GM08714 (cell line): ENCODE measurements around the gene NDUFB2.
A peak's percentile ranks its signal among the peaks of the same experiment; 100 is the strongest.
"Not testable (repeated sequence)": the region's sequence is repeated elsewhere in the genome, so short reads cannot be mapped to it uniquely, and the experiment has no call there.

ENCODE experiments used
- H3K4me3 ChIP-seq: fragments of 200-500 bp; sonication (Bioruptor generic); 2 replicates; pipeline ENCODE4 v1.5.1; 2014; ENCODE audit warnings: mild to moderate bottlenecking, low read length, inconsistent platforms
- ZNF274 ChIP-seq: IDR thresholded peaks from 2 replicates; pipeline ENCODE4 v1.6.1; 2012; ENCODE audit warnings: mild to moderate bottlenecking, low read depth, low read length

The NDUFB2 gene

GRCh38 chr7:140694592-140694991, 1.9 kb upstream of the NDUFB2 start:
- no peak overlapping the region for H3K4me3 ChIP-seq
- TF ChIP-seq ZNF274: no peak

GRCh38 chr7:140695381-140695780, 1.1 kb upstream of the NDUFB2 start:
- TF ChIP-seq ZNF274: no peak
- no peak overlapping the region for H3K4me3 ChIP-seq

GRCh38 chr7:140696024-140696679, 356 bp upstream of the NDUFB2 start:
- TF ChIP-seq ZNF274: no peak
- peak overlapping the region; percentile 81; the same call in 1 of the 2 replicates for H3K4me3 ChIP-seq

- TF ChIP-seq ZNF274: no peak
- peak overlapping the region; percentile 81 for H3K4me3 ChIP-seq
Measured at GRCh38 chr7:140697447-140698143, 1.1 kb downstream of the NDUFB2 start.

GRCh38 chr7:140698477-140698876, 2.0 kb downstream of the NDUFB2 start:
- no peak overlapping the region for H3K4me3 ChIP-seq
- no peak for TF ChIP-seq ZNF274

- TF ChIP-seq ZNF274: no peak
- no peak overlapping the region for H3K4me3 ChIP-seq
Measured at GRCh38 chr7:140702774-140703173, 6.3 kb downstream of the NDUFB2 start.

- TF ChIP-seq ZNF274: no peak
- H3K4me3 ChIP-seq: no peak overlapping the region
Measured at GRCh38 chr7:140704205-140704604, 7.7 kb downstream of the NDUFB2 start.

GRCh38 chr7:140707132-140707531, 10.6 kb downstream of the NDUFB2 start:
- H3K4me3 ChIP-seq: no peak overlapping the region
- no peak for TF ChIP-seq ZNF274

- H3K4me3 ChIP-seq: not testable (repeated sequence)
Measured at GRCh38 chr7:140708764-140709163, 12.3 kb downstream of the NDUFB2 start.

GRCh38 chr7:140712392-140712791, 15.9 kb downstream of the NDUFB2 start:
- not testable (repeated sequence) for H3K4me3 ChIP-seq

- H3K4me3 ChIP-seq: no peak overlapping the region
- no peak for TF ChIP-seq ZNF274
Measured at GRCh38 chr7:140714331-140715040, 18.0 kb downstream of the NDUFB2 start.

GRCh38 chr7:140719721-140720120, 23.2 kb downstream of the NDUFB2 start:
- TF ChIP-seq ZNF274: no peak
- no peak overlapping the region for H3K4me3 ChIP-seq

GRCh38 chr7:140722254-140722653, 25.7 kb downstream of the NDUFB2 start:
- H3K4me3 ChIP-seq: no peak overlapping the region
- no peak for TF ChIP-seq ZNF274

- TF ChIP-seq ZNF274: no peak
Measured at GRCh38 chr7:140723006-140723405, 26.5 kb downstream of the NDUFB2 start.

GRCh38 chr7:140723574-140723973, 27.1 kb downstream of the NDUFB2 start:
- H3K4me3 ChIP-seq: no peak overlapping the region
- no peak for TF ChIP-seq ZNF274

More at GRCh38 chr7:140723006-140723405, 26.5 kb downstream of the NDUFB2 start:
- no peak overlapping the region for H3K4me3 ChIP-seq
